Tibial nerve (tissue), 4 donors: Measurements from ENCODE around the gene SLIT3. TPM values are rescaled to one million over a fixed set of nuclear protein-coding genes. Genes with fewer than 3 reads are reported as not detected.

ENCODE experiments used
- DNase-seq, 2 donors: peaks; one replicate each; pipeline ENCODE4 v3.0.0-alpha.2; 2019; ENCODE audit warnings: low spot score in 2 of 2
- H3K27ac ChIP-seq, 4 donors: fragments of 200-600 bp; sonication (generic) in 3 of 4; one replicate each; pipeline ENCODE4 v1.5.1; 2017 to 2019; ENCODE audit warnings: mild to moderate bottlenecking in 1 of 4
- H3K27me3 ChIP-seq, 2 donors: fragments of 200-600 bp; sonication (generic) in 1 of 2; one replicate each; pipeline versions ENCODE4 v1.5.1 to v1.6.0; 2017 to 2019
- H3K36me3 ChIP-seq, 3 donors: fragments of 200-600 bp; sonication (generic); one replicate each; pipeline ENCODE4 v1.5.1; 2018 to 2019
- H3K4me1 ChIP-seq, 4 donors: fragments of 200-600 bp; sonication (generic) in 3 of 4; one replicate each; pipeline ENCODE4 v1.5.1; 2017 to 2019
- H3K4me3 ChIP-seq, 4 donors: fragments of 200-600 bp; sonication (generic) in 3 of 4; one replicate each; pipeline ENCODE4 v1.5.1; 2017 to 2019; ENCODE audit warnings: mild to moderate bottlenecking in 1 of 4, moderate library complexity in 1 of 4
- H3K9me3 ChIP-seq, 4 donors: fragments of 200-600 bp; sonication (generic) in 3 of 4; one replicate each; pipeline ENCODE4 v1.5.1; 2017 to 2019
- EP300 ChIP-seq, 2 donors: sonication (generic); formaldehyde crosslinking; IDR thresholded peaks; one replicate each; pipeline ENCODE4 v1.6.1; 2017; ENCODE audit warnings: antibody characterized with exemption in 2 of 2, mild to moderate bottlenecking in 1 of 2
- POLR2A ChIP-seq, 2 donors: fragments of 450-650 bp; IDR thresholded peaks; one replicate each; pipeline ENCODE4 v1.6.1; 2017; ENCODE audit warnings: antibody characterized with exemption in 2 of 2, mild to moderate bottlenecking in 2 of 2, moderate library complexity in 2 of 2
- WGBS, 2 donors: methylation state at CpG; one replicate each; pipeline ENCODE4 v1.1.5; 2018; 5-methylcytosine and 5-hydroxymethylcytosine counted together
- total RNA-seq, 4 donors: library from RNA; depleted of rRNA; stranded (reverse); fragments of >200 nt; gene quantifications; one replicate each; pipeline ENCODE4 v1.1.0, GENCODE V29; 2016
- TF ChIP-seq, protein P1 (sequence below), 5 experiments: fragments of 200-600 bp in 3 of 5; fragments of 450-650 bp in 2 of 5; sonication (generic) in 3 of 5; IDR thresholded peaks; one replicate each; pipeline ENCODE4 v1.5.1; 2016 to 2019; ENCODE audit warnings: antibody characterized with exemption in 5 of 5, mild to moderate bottlenecking in 3 of 5, moderate library complexity in 2 of 5

Gene SLIT3
- total RNA-seq, 4 donors from 2014 or later: 16.6 to 39.0 (median 20.2) TPM

- peaks cover 0 to 8% (median 0%) of the 10 kb centered on the region in 4 donors for H3K4me1 ChIP-seq
- no peak for DNase-seq
- WGBS, 2 donors: 85 to 90% methylated on average over 12 to 14 of the region's 15 CpGs
- no peak overlapping the region for H3K4me3 ChIP-seq
- no peaks in the 10 kb centered on the region for H3K27me3 ChIP-seq
- H3K27ac ChIP-seq: no peak overlapping the region
- TF ChIP-seq EP300 (IDR thresholded peaks at IDR 0.05): no peak
- TF ChIP-seq, protein P1, sequence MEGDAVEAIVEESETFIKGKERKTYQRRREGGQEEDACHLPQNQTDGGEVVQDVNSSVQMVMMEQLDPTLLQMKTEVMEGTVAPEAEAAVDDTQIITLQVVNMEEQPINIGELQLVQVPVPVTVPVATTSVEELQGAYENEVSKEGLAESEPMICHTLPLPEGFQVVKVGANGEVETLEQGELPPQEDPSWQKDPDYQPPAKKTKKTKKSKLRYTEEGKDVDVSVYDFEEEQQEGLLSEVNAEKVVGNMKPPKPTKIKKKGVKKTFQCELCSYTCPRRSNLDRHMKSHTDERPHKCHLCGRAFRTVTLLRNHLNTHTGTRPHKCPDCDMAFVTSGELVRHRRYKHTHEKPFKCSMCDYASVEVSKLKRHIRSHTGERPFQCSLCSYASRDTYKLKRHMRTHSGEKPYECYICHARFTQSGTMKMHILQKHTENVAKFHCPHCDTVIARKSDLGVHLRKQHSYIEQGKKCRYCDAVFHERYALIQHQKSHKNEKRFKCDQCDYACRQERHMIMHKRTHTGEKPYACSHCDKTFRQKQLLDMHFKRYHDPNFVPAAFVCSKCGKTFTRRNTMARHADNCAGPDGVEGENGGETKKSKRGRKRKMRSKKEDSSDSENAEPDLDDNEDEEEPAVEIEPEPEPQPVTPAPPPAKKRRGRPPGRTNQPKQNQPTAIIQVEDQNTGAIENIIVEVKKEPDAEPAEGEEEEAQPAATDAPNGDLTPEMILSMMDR (IDR thresholded peaks at IDR 0.05): no peak
- no peak for TF ChIP-seq POLR2A (IDR thresholded peaks at IDR 0.05)
- no peaks in the 10 kb centered on the region for H3K36me3 ChIP-seq
- H3K9me3 ChIP-seq: no peaks in the 10 kb centered on the region
Measured at GRCh38 chr5:168707716-168708695, 592.9 kb downstream of the SLIT3 start.

DNA sequence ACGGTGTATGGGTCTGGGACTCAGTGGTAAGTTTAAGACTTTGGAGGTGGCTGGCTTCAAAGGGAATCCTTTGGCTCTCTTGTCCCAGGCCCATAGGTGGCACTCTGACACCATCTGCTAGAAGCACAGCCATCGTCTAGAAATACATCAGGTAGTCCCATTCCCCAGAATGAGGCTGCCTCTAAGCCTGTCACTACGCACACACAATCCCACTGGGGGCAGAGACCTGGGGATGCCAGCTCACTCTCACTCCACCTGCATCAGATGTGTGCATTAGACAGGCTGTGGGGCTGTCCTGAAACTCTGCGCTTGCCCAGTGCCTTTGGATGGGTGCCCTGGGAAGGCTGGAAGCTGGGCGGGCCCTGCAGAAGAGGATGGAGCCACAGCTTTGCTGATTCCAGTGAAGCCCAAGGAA, 594.3 kb downstream of the SLIT3 start:
- no peak for TF ChIP-seq EP300 (IDR thresholded peaks at IDR 0.05)
- TF ChIP-seq, protein P1 (IDR thresholded peaks at IDR 0.05): peak in 4 of 5 experiments; percentile 21 to 39 (median 33)
- TF ChIP-seq POLR2A (IDR thresholded peaks at IDR 0.05): no peak
- no peaks in the 10 kb centered on the region for H3K27me3 ChIP-seq
- H3K4me3 ChIP-seq: no peak overlapping the region
- no peak for DNase-seq
- no peaks in the 10 kb centered on the region for H3K9me3 ChIP-seq
- no peaks in the 10 kb centered on the region for H3K4me1 ChIP-seq
- no peak overlapping the region for H3K27ac ChIP-seq
- 55 to 70% methylated on average over 4 to 5 of the region's 5 CpGs for WGBS, 2 donors
- no peaks in the 10 kb centered on the region for H3K36me3 ChIP-seq

- no peak for TF ChIP-seq EP300 (IDR thresholded peaks at IDR 0.05)
- no peak for TF ChIP-seq POLR2A (IDR thresholded peaks at IDR 0.05)
- TF ChIP-seq, protein P1 (IDR thresholded peaks at IDR 0.05): no peak
- WGBS, 2 donors: 97 to 100% methylated on average over 1 of the region's 1 CpG
- Histone ChIP-seq H3K4me1 (no peaks in the 10 kb centered on the region), H3K36me3 (no peaks in the 10 kb centered on the region), H3K27ac (no peak overlapping the region), H3K4me3 (no peak overlapping the region), H3K27me3 (no peaks in the 10 kb centered on the region), H3K9me3 (no peaks in the 10 kb centered on the region)
- no peak for DNase-seq
Measured at GRCh38 chr5:168705321-168705720, 595.6 kb downstream of the SLIT3 start.

DNA sequence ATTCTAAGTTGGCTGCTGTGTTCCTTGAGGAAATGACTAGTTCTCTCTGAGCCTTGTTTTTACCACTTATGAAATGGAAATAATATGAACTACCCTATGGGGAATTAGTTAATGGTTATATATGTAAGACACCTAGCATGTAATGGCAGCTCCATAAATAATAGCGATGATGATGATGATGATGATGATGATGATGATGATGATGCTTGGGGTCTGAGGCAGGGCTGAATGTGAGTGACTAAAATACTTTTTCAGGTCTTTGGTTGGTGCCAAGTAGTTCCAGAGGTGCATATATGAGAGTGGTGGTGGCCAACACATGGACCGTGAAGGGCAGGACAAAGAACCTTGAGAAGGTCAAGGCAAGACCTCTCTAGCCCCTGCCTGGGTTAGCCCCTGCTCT, 598.4 kb downstream of the SLIT3 start:
- no peak overlapping the region for H3K27ac ChIP-seq
- H3K9me3 ChIP-seq: no peaks in the 10 kb centered on the region
- no peaks in the 10 kb centered on the region for H3K27me3 ChIP-seq
- 87 to 95% methylated on average over 2 of the region's 2 CpGs for WGBS, 2 donors
- peaks cover 0 to 22% (median 2%) of the 10 kb centered on the region in 4 donors for H3K4me1 ChIP-seq
- H3K36me3 ChIP-seq: no peaks in the 10 kb centered on the region
- H3K4me3 ChIP-seq: no peak overlapping the region
- TF ChIP-seq POLR2A (IDR thresholded peaks at IDR 0.05) (no peak), EP300 (IDR thresholded peaks at IDR 0.05) (no peak)
- TF ChIP-seq, protein P1 (IDR thresholded peaks at IDR 0.05): no peak
- no peak for DNase-seq

DNA sequence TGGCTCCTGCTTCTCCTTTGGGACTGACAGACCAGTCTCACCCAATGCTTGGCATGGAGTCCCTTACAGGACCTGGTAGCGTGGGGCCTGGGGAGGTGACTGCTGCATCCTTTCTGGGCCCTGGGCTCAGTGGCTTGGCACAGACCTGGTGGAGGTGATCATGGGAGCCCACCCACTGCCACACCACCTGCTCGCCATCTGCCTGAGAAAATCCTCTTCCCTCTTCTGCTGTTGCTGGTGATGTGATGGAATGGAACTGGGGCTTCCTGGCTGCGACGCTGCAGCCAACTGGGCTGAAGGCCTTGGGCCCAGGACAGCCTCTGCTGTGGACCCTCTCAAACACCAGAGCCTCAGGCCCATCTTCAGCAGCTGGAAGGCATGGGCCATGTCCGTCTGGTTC, 599.3 kb downstream of the SLIT3 start:
- Histone ChIP-seq H3K4me3 (no peak overlapping the region), H3K4me1 (peaks cover 0 to 31% (median 2%) of the 10 kb centered on the region in 4 donors), H3K27me3 (no peaks in the 10 kb centered on the region), H3K36me3 (no peaks in the 10 kb centered on the region), H3K9me3 (no peaks in the 10 kb centered on the region), H3K27ac (no peak overlapping the region)
- 97% methylated on average over 4 to 5 of the region's 5 CpGs for WGBS, 2 donors
- DNase-seq: no peak
- TF ChIP-seq EP300 (IDR thresholded peaks at IDR 0.05) (no peak), POLR2A (IDR thresholded peaks at IDR 0.05) (no peak)
- TF ChIP-seq, protein P1 (IDR thresholded peaks at IDR 0.05): no peak
